Neuronal stem cell (in vitro differentiated cells): ENCODE data around the gene BBS12.

ENCODE experiments used
- DNase-seq: peaks from one replicate; pipeline ENCODE4 v3.0.0-alpha.2; 2013; ENCODE audit warnings: low spot score
- H2AFZ ChIP-seq: one replicate; pipeline ENCODE4 v1.6.1; 2013; ENCODE audit warnings: mild to moderate bottlenecking, low read length, inconsistent platforms
- H2AK5ac ChIP-seq: 2 replicates; pipeline ENCODE4 v1.6.1; 2013; ENCODE audit warnings: low read depth, mild to moderate bottlenecking, inconsistent platforms, low read length, moderate library complexity, mixed read lengths
- H2BK120ac ChIP-seq: 2 replicates; pipeline ENCODE4 v1.6.1; 2013; ENCODE audit warnings: low read depth, mild to moderate bottlenecking, inconsistent platforms, low read length, moderate library complexity, mixed read lengths
- H2BK12ac ChIP-seq: one replicate; pipeline ENCODE4 v1.6.1; 2013; ENCODE audit warnings: low read length, inconsistent platforms
- H2BK15ac ChIP-seq: 2 replicates; pipeline ENCODE4 v1.6.1; 2013; ENCODE audit warnings: mild to moderate bottlenecking, low read length, inconsistent platforms, mixed read lengths
- H2BK5ac ChIP-seq: one replicate; pipeline ENCODE4 v1.6.1; 2013; ENCODE audit warnings: inconsistent platforms, mild to moderate bottlenecking, low read length, moderate library complexity
- H3K14ac ChIP-seq: one replicate; pipeline ENCODE4 v1.6.1; 2013; ENCODE audit warnings: low read length, inconsistent platforms
- H3K18ac ChIP-seq: 2 replicates; pipeline ENCODE4 v1.6.1; 2013; ENCODE audit warnings: low read length, inconsistent platforms
- H3K23ac ChIP-seq: 2 replicates; pipeline ENCODE4 v1.6.1; 2013; ENCODE audit warnings: low read depth, mild to moderate bottlenecking, mixed read lengths, low read length, inconsistent platforms; ENCODE audit not compliant: poor library complexity
- H3K27ac ChIP-seq: replicated peaks from 3 replicates; pipeline ENCODE4 v1.5.1; 2013; ENCODE audit warnings: low read length, inconsistent platforms
- H3K27me3 ChIP-seq, 3 experiments: 2 replicates each; pipeline ENCODE4 v1.6.1; 2013; ENCODE audit warnings: low read length in 3 of 3, mild to moderate bottlenecking in 2 of 3, inconsistent platforms in 1 of 3, low read depth in 1 of 3, mixed read lengths in 1 of 3, moderate library complexity in 1 of 3; ENCODE audit not compliant: control insufficient read depth in 3 of 3, insufficient read depth in 3 of 3
- H3K36me3 ChIP-seq, 2 donors: replicated peaks in 1 of 2; 2 replicates each; pipeline ENCODE4 v1.6.1; 2013; ENCODE audit warnings: low read length in 2 of 2; ENCODE audit not compliant: control insufficient read depth in 2 of 2, insufficient read depth in 2 of 2
- H3K4ac ChIP-seq: 2 replicates; pipeline ENCODE4 v1.6.1; 2013; ENCODE audit warnings: inconsistent platforms, mild to moderate bottlenecking, low read length, moderate library complexity
- H3K4me1 ChIP-seq, 2 donors: 1 replicate in 1 of 2; 2 replicates in 1 of 2; pipeline ENCODE4 v1.6.1; 2013; ENCODE audit warnings: low read length in 2 of 2, low read depth in 1 of 2; ENCODE audit not compliant: control insufficient read depth in 2 of 2, insufficient read depth in 1 of 2
- H3K4me2 ChIP-seq: one replicate; pipeline ENCODE4 v1.6.1; 2013; ENCODE audit warnings: mild to moderate bottlenecking, low read length, inconsistent platforms; ENCODE audit not compliant: insufficient read depth, poor library complexity, severe bottlenecking
- H3K4me3 ChIP-seq, 2 donors: 2 replicates each; pipeline ENCODE4 v1.5.1; 2013; ENCODE audit warnings: low read length in 2 of 2, mild to moderate bottlenecking in 2 of 2, inconsistent platforms in 1 of 2, moderate library complexity in 1 of 2
- H3K79me1 ChIP-seq: one replicate; pipeline ENCODE4 v1.6.1; 2013; ENCODE audit warnings: low read depth, mild to moderate bottlenecking, inconsistent platforms, low read length, moderate library complexity
- H3K9ac ChIP-seq: one replicate; pipeline ENCODE4 v1.6.1; 2013; ENCODE audit warnings: mild to moderate bottlenecking, low read depth, low read length, inconsistent platforms; ENCODE audit not compliant: poor library complexity
- H3K9me3 ChIP-seq, 2 donors: replicated peaks in 1 of 2; 2 replicates each; pipeline versions ENCODE3 to v1.6.1; 2013; ENCODE audit warnings: low read length in 2 of 2, mild to moderate bottlenecking in 2 of 2, inconsistent platforms in 1 of 2, low read depth in 1 of 2, mixed read lengths in 1 of 2, moderate library complexity in 1 of 2; ENCODE audit not compliant: control insufficient read depth in 2 of 2, insufficient read depth in 1 of 2
- H4K8ac ChIP-seq: one replicate; pipeline ENCODE4 v1.6.1; 2013; ENCODE audit warnings: low read depth, mild to moderate bottlenecking, inconsistent platforms, low read length, moderate library complexity
- H4K91ac ChIP-seq: one replicate; pipeline ENCODE4 v1.6.1; 2013; ENCODE audit warnings: low read length, low read depth, mild to moderate bottlenecking, inconsistent platforms; ENCODE audit not compliant: poor library complexity
- WGBS, 2 donors: extraction: QIAGEN DNeasy Blood & Tissue Kit; methylation state at CpG; one replicate each; pipeline ENCODE4 v1.1.7; 2013; ENCODE audit warnings: missing lambda C conversion rate in 2 of 2, mixed read lengths in 1 of 2; ENCODE audit not compliant: insufficient read length in 2 of 2, insufficient replicate concordance in 1 of 2; ENCODE audit errors: extremely low coverage in 2 of 2; 5-methylcytosine and 5-hydroxymethylcytosine counted together

Gene BBS12

GRCh38 chr4:122766950-122767349 lies 34.4 kb downstream of the BBS12 start:
- Histone ChIP-seq H2BK5ac (no peak overlapping the region), H3K9ac (no peak overlapping the region), H2AFZ (no peak overlapping the region), H3K9me3 (no peaks in the 10 kb centered on the region), H3K14ac (no peak overlapping the region), H3K27me3 (no peaks in the 10 kb centered on the region), H3K4ac (no peak overlapping the region), H3K79me1 (no peaks in the 10 kb centered on the region), H3K4me3 (no peak overlapping the region), H2AK5ac (no peak overlapping the region), H3K4me1 (no peaks in the 10 kb centered on the region), H2BK12ac (no peak overlapping the region), H2BK15ac (no peak overlapping the region), H3K36me3 (no peaks in the 10 kb centered on the region), H3K4me2 (no peak overlapping the region), H3K18ac (no peak overlapping the region), H3K23ac (no peak overlapping the region), H4K8ac (no peak overlapping the region), H2BK120ac (no peak overlapping the region), H4K91ac (no peak overlapping the region), H3K27ac (no peak overlapping the region)
- no peak for DNase-seq
- no CpG with 5 or more reads among the region's 2 CpGs for WGBS, 2 donors

DNA sequence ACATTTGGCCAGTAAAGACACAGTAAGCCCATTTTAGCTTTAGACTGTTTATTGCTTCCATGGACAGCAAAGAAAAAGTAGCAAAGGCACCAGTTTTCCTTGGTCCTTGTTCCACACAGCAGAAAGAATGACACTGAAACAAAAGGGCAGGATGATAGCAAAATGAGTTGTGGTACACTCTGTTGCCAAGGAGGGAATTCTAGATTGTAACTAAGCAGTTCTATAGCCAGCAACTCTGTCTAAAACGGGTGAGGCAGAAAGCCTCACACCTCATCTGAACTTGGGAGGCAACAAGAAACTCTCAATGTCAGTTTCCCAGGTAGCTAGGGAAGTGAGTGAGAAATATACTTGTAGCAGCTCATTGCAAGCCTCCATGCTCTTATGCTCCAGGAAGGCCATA lies 39.2 kb downstream of the BBS12 start:
- Histone ChIP-seq H3K14ac (no peak overlapping the region), H2BK15ac (no peak overlapping the region), H2AK5ac (no peak overlapping the region), H4K91ac (no peak overlapping the region), H3K79me1 (no peaks in the 10 kb centered on the region), H3K18ac (no peak overlapping the region), H3K4me3 (no peak overlapping the region), H3K23ac (no peak overlapping the region), H3K4ac (no peak overlapping the region), H2BK12ac (no peak overlapping the region), H2AFZ (peak overlapping the region; percentile 17), H2BK5ac (no peak overlapping the region), H3K4me1 (peaks cover 0 to 4% of the 10 kb centered on the region in 2 donors), H2BK120ac (no peak overlapping the region), H3K9ac (no peak overlapping the region), H3K27ac (no peak overlapping the region), H3K4me2 (no peak overlapping the region), H3K9me3 (no peaks in the 10 kb centered on the region), H4K8ac (no peak overlapping the region), H3K36me3 (no peaks in the 10 kb centered on the region), H3K27me3 (no peaks in the 10 kb centered on the region)
- no peak for DNase-seq
- WGBS, 2 donors, result no CpG with 5 or more reads among the region's 1 CpG

DNA sequence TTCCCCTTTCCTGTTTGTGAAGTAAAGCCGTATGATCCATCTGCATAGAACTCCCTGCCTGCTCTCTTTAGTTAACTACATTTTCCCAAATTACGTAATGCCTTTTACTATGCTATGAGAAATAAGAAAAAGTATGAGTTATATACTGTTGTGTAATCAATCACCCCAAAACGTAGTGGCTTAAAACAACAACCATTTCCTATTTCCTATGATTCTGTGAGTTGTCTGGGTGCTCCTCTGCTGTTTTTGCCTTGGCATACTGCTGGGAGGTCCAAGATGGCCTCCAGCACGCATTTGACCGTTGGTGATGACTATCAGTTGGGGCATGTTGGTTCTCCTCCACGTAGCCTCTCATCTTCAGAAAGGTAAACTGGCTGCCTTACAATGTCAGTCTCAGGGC lies 39.8 kb downstream of the BBS12 start:
- Histone ChIP-seq H3K4me2 (no peak overlapping the region), H2BK120ac (no peak overlapping the region), H3K27ac (no peak overlapping the region), H2AK5ac (no peak overlapping the region), H3K27me3 (no peaks in the 10 kb centered on the region), H3K18ac (no peak overlapping the region), H4K8ac (no peak overlapping the region), H2AFZ (no peak overlapping the region), H2BK5ac (no peak overlapping the region), H3K4me1 (peaks cover 0 to 4% of the 10 kb centered on the region in 2 donors), H4K91ac (no peak overlapping the region), H2BK15ac (no peak overlapping the region), H3K4ac (no peak overlapping the region), H3K14ac (no peak overlapping the region), H2BK12ac (no peak overlapping the region), H3K23ac (no peak overlapping the region), H3K4me3 (no peak overlapping the region), H3K79me1 (no peaks in the 10 kb centered on the region), H3K9me3 (no peaks in the 10 kb centered on the region), H3K36me3 (no peaks in the 10 kb centered on the region), H3K9ac (no peak overlapping the region)
- no CpG with 5 or more reads among the region's 6 CpGs for WGBS, 2 donors
- no peak for DNase-seq

DNA sequence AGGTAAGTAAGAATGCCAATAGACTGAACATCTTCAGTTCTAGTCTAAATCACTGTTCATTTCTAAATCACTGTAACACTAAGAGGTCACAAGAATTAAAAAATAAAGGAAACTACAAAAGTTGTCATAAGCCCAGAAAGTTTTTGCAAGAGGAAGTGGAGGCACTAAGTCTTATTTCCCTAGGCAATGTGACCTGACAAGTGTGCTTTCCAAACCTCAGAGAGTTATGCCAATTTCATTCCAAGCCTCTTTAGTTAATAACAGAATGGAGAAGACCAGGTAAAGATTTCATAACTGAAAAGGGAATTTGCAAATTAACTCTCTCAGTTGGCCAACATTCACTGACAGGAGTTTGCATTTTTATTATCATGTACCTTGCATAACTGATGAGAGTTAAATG lies 40.5 kb downstream of the BBS12 start:
- DNase-seq, result no peak
- Histone ChIP-seq H3K9me3 (no peaks in the 10 kb centered on the region), H4K8ac (no peak overlapping the region), H3K4me3 (no peak overlapping the region), H2AFZ (no peak overlapping the region), H2BK15ac (no peak overlapping the region), H2BK12ac (no peak overlapping the region), H2BK120ac (no peak overlapping the region), H3K23ac (no peak overlapping the region), H3K79me1 (no peaks in the 10 kb centered on the region), H3K9ac (no peak overlapping the region), H2AK5ac (no peak overlapping the region), H3K4me2 (no peak overlapping the region), H3K4me1 (peaks cover 0 to 4% of the 10 kb centered on the region in 2 donors), H3K36me3 (no peaks in the 10 kb centered on the region), H3K27me3 (no peaks in the 10 kb centered on the region), H3K4ac (no peak overlapping the region), H3K27ac (no peak overlapping the region), H3K18ac (no peak overlapping the region), H2BK5ac (no peak overlapping the region), H4K91ac (no peak overlapping the region), H3K14ac (no peak overlapping the region)
